ENCODE results near the gene NBAS.

NBAS gene

DNA sequence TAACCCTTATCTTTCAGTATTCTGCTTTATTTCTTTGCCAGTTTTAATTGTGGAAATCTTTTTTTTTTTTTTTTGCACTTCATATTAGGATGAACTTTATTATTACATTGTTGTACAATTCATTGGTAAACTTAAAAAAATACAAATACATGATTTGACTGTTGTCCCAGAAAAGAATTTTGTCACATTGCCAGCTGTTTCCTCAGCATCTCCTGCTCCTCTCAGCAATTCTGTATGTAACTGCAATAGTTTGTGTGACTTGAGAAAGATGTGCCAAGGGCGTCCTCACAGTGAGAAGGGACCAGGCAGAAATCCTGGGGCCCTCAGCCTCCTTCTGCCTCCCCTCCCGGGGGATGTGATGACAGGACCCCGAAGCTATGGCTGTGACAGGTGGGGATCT, 254.4 kb downstream of the NBAS start:
- DNase-seq (ENCODE audit: low read depth), result no peak

DNA sequence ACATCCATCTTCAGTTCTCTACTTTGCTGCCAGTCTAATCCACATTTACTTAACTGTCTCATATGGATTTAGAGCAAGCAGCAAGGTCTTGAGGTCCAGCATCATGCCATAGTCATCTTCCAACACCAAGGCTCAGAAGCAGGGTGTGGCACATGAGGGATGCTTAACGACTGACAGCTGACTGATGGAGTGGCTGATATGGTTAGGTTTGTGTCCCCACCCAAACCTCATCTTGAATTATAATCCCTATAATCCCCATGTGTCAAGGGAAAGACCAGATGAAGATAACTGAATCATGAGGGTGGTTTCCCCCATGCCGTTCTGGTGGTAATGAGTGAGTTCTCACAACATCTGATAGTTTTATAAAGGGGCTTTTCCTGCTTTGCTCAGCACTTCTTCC, 257.3 kb downstream of the NBAS start:
- no peak for DNase-seq (ENCODE audit: low read depth)

DNA sequence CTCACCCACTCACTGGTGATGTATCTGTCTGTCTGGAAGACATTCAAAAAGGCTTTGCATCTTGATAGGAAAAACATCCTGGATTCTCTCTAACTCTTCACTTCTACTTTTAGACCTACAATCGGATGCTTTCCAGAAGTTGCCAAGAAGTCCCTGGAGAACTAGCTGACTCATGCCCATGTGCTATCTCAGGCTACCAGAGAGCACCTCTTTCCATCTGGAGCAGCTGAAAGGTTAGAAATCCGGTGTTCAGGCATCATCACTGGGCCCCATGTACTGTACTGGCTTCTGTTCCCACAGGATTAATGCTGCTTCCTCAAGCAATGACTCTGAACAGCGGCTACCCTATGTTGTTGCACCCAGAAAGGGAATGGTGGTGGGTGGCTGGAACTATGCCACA, 259.0 kb downstream of the NBAS start:
- DNase-seq (ENCODE audit: low read depth), result no peak

DNA sequence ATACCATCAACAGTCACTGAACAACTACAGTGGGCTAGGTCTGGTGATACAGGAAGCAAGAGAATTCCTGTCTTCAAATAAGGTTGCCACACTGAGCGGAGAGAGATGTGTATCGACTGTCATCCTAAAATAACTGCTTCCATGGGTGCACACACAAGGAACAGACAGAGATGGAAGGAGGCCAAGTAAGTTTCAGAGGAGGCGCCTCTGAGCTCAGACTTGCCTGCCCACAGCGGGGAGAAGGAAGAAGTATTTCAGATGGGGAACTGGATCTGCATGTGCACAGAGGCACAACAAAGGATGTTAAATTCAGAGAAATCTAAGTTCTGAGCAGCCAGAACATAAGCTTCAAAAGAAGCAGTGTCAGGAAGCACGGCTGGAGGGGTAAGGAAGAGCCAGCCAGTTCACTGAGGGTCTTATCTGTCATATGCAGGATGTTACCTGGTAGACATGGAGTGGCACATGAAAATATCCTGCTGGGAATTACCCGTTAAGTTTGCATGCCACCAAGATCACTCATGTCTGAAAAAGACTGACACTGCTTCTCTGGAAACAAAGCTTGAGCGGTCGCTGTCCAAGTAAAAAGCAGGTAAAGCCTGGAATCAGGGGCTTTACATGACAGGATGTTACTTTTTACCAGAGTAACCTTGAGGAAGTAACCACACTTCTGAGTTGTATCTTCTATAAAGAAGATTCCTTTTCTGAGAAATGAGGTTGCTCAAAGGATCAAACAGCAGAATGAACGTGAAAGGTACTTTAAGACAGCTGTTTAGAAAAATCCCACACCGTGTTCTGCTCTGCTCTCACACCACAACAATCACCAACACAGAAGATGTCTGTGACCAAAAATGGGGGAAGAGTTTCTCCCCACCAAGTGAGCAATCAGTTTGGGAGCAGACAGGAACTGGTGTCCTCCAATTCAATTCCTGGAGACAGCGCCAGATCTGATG, 260.2 kb downstream of the NBAS start:
- no peak for DNase-seq (ENCODE audit: low read depth)

DNA sequence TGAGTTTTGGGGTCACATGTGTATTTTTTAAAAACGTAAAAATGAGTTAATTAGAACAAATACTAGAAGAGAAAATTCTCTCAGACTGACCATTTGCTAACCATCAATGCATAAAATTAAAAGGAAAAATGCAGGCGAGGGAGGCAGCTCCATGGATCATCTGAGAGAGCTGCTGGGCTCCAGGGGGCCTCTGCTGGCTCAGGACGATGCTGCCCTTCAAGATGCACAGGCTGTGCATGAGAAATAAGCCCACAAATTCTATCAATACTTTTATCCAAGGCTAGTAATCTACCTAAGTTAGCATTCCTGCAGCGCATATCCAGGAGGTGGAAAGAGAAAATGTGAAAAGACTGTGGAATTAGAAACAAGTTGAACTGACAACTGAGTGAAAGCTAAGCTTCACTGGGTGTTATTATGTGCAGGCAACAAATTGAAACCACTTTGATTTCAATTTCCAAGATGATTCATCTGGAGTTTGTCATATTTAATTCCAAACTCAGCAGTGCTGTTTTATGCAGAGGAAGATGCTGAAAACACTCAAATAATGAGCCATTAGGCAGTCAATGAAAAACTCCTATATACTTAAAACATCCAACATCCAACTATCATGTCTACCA, 261.1 kb downstream of the NBAS start:
- no peak for DNase-seq (ENCODE audit: low read depth)

DNA sequence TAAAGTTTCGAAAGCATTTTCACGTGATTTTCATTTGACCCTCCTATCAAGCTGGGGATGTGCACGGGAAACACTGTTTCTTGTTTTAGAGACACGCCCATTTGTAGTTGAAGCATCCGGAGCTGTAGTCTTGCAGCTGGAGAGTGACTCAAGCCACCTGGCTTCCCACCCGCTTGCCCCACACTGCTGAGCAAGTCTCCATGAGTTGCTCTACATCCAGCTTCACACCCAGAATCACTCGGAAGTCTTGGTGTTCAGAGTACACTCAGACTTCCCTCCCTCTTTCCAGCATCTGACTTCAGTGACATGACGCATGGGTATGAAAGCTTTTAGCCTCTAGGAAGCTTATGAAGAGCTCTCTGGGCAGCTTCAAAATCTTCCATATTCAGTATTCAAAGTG, 262.4 kb downstream of the NBAS start:
- DNase-seq (ENCODE audit: low read depth), result no peak

DNA sequence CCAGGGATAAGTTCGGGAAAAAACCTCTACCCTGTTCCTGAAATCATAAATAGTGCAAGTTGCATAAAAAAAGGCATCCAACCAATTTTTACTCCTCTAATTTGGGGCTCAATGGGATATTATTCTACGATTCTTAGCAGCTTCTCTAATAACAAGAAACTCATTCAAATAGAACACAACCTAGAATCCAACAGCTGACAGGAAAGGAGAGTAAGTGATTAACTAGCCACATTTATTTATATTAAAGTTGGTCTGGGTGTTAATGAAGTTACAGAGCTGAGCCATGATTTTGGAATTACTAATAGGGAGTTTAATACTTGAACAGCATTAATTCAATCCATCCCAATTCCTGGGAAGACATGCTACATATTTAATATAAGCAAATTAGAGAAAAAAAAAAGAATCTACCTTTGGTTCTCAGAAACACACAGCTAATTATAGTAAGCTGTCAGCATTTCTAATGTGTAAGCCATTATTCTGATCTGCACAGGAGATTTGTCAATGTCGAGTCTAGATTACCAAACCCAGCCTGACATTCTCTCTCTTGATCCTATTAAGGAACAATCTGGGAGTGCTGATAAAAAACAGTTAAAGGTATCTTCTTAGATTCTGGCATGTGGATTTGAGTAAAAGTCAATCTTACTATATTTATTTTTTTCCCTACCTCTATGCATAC, 267.7 kb downstream of the NBAS start:
- DNase-seq (ENCODE audit: low read depth), result no peak

DNA sequence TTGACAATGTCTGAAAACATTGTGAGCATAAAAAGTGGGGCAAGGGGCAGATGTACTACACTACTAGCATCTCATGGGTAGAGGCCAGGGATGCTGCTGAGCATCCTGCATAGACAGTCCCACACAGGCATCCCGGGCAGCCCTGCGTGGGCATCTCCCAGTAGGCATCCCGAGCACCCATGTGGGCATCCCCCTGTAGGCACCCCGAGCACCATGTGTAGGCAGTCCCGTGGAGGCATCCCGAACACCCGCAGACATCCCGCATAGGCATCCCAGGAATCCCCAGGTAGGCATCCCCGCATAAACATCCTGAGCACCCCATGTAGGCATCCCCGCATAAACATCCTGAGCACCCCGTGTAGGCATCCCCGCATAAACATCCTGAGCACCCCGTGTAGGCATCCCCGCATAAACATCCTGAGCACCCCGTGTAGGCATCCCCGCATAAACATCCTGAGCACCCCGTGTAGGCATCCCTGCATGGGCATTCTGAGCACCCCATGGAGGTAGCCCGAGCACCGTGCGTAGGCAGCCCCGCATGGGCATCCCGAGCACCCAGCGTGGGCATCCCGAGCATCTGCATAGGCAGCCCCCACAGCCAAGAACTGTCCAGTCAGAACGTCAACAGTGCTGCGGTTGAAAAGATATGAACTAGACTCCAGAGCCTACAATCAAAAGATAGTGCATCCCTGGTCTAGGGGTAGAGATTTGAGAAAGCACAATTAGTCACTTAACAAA, 273.5 kb downstream of the NBAS start:
- no peak for DNase-seq (ENCODE audit: low read depth)

DNA sequence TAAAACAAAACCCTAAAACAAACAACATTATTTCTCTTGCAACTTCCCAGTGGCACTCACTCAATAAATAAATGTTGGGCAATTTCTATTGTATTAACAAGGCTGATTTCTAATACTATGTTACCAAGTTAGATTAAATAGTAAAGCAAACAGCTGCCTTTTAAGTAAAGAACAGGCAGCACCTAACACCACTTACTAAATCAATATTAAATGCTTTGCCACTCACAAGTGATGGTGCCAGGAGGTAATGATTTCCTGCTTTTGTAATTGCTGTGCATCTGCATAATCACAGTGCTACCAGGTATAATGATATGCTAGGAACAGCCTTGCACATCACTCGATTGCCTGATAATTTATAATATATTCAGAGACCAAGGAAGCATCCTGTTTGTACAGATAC, 276.5 kb downstream of the NBAS start:
- DNase-seq (ENCODE audit: low read depth), result no peak

DNA sequence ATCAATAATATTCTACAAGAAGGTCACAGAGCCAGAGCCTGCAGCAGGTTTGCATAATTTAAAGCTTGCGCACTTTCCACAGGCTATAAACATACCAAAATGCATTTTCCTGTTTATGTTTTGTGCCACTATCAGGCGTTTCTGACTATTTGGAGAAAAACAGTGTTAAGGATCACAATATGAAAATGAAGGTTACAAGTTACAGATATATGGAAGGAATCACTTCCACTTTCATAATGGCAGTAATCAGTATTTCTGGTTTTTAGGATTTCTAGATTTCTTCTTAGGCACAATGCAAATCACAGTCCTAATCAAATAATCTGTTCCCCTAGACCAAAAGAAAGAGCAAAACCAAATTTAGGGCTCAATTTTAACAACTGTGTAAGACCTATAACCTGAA, 279.5 kb downstream of the NBAS start:
- DNase-seq (ENCODE audit: low read depth), result no peak

DNA sequence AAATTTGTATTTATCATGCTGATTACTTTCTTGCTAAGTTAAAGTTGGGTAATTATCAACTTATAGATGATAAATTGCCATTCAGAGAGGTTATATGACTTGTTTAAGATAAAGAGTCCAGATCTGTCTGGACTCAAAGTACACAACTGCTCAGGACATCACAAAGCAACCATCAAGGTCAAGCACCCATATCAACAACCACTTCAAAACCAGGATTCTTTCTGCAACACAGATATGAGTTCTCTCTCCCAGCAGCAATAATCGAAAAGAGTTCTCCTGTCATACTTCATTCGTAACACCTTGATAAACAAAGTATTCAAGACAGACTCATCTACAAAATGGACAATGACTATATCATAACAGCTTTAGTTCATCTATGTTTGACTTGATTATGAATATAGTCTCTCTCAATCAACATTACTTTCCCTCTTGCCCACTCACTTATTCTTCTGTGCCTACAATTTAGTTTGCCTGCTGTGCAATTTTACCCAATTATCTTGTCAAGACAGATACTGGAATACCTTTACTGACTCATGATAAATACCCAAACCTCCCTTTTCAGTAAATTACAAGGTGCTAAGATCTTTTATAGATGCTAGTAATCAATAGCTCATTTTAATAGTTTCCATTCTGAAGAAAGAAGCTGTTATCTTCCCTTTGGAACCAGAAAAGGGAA, 281.8 kb downstream of the NBAS start:
- DNase-seq (ENCODE audit: low read depth), result no peak

DNA sequence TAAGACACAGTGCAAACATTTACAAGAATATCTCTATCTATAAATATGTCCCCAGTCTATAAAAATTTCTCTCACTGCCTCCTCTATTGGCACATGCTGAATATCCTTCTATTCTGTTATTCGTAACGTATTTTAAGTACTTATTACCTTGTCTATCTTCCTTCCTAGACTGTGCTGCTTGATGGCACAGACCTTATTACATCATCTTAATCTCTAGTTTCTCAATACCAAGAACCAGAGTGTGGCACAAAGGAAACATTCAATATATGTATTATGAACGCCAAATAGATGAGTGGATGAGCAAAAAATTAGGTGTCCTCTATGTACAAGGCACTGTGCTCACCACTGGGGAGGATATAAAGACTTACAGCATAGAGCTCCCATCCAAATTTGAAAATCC, 282.8 kb downstream of the NBAS start:
- no peak for DNase-seq (ENCODE audit: low read depth)

DNA sequence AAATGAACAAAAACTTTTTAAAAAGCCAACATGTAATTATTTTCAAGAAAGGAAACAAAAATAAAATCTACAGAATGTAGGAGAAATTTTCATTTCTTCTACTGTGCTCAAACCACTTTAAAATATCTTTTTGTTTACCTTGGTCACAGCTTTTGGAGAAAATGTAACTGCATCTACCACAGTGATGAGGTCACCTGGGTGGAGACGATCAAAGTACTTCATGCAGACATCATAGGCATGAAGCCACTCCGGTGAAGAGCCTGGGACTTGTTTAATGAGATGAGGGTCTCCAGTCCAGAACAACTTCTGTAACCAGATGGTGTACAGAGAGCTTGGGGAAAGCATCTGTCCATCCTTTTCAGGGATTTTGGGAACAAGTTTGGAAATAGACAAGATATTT, 285.8 kb downstream of the NBAS start:
- no peak for DNase-seq (ENCODE audit: low read depth)

DNA sequence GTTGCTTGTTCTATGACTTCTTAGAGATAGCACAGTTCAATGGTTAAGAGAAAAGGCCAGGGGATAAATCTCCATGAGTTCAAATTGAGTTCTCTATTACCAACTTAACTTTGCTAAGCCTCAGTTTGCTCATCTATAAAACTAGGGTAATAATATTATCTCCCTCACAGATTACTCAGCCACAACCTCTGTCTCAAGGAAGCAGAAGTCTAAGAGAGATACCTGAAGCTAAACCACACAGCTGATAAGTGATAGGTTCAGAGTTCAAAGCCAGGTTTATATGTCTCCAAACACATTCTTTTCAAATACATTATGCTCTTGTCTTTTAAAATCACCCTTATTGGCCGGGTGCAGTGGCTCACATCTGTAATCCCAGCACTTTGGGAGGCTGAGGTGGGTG, 287.7 kb downstream of the NBAS start:
- DNase-seq (ENCODE audit: low read depth), result no peak

DNA sequence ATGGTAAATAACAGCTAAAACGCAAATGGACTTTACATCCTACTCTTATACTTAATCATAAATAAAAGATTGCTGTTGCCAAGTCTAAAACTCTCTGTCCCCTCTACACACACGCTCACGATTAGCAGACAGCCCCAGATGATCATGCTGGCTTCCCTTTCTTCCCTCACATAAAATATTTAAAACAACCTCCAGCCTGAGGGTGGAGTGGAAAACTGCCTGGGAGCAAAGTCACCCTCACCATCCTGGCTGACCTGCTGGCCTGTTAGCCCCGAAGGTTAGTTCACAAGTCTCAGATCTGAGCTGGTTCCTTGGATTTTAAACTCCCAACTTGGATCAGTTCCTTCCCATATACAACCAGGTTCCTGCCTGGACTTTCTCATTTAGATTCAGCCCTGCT, 288.2 kb downstream of the NBAS start:
- DNase-seq (ENCODE audit: low read depth), result no peak

DNA sequence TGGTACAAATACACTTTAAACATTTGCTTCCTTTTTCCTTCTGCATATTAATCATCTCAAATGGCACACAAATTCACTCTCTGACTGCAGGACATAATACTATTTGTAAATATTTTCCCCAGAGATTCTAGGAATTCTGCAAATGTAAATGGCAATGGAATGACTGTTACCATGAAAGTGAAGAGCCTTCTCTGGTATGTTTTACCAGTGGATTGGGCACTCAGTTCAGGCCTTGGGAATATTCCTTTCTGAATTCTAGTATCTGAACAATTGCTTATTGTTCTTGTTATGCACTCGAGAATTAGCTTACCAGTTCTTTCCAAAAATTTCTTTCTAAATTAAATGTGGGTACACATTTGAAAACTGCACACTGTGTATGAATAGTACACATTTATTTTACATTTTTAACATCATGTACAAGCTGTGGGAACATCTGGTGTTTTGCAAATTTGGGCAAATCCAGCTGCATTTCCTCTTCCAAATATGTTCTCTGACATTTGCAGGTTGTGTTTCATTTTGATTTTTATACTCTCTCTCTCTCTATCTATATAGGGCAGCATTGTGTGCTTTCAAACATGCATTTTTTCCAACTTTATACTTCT, 289.1 kb downstream of the NBAS start:
- no peak for DNase-seq (ENCODE audit: low read depth)

DNA sequence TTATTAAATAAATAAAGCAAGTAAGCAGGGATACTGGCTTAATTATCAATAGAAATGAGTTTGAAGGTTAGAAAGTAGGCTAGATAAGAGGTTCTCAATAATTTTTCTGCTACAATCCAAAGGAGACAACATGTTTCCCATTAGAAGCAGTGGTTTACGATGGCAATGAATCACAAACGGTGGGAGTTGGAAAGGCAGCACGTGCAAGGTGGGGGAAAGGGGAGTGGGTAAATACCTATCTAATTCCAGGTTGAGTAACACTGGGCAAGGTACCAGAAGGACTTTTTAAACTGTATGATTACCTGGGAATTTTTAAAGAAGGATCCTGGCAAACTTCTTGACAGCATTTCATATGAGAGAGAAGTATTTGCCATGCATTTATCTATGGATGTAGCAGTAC, 289.9 kb downstream of the NBAS start:
- no peak for DNase-seq (ENCODE audit: low read depth)

DNA sequence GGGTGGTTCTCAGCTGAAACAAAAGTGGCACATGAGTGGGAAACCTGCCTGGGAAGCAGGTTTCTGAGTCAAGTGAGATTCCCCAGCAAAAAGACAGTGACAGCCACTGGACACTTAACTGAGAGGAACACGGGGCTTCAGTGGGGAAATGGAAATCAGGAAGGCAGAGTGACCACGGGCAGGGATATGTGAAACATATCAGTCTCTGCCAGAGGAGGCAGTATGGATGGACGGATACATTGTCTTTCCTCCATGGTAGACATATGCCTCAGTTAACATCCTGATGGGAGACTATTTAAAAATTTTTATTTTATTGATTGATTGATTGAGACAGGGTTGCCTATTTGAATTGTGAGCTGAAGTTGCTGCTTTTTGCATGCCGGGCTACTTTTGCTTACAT, 292.1 kb downstream of the NBAS start:
- no peak for DNase-seq (ENCODE audit: low read depth)

DNA sequence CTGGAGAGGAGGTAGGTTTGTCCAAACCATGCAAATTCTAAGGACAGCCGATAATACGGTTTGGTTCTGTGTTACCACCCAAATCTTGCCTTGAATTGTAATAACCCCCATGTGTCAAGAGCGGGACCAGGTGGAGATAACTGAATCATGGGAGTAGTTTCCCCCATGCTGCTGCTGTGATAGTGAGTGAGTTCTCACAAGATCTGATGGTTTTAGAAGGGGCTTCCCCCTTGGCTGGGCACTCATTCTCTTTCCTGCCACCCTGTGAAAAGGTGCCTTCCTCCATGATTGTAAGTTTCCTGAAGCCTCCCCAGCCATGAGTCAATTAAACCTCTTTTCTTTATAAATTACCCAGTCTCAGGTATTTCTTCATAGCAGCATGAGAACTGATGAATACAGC, 295.2 kb downstream of the NBAS start:
- no peak for DNase-seq (ENCODE audit: low read depth)

DNA sequence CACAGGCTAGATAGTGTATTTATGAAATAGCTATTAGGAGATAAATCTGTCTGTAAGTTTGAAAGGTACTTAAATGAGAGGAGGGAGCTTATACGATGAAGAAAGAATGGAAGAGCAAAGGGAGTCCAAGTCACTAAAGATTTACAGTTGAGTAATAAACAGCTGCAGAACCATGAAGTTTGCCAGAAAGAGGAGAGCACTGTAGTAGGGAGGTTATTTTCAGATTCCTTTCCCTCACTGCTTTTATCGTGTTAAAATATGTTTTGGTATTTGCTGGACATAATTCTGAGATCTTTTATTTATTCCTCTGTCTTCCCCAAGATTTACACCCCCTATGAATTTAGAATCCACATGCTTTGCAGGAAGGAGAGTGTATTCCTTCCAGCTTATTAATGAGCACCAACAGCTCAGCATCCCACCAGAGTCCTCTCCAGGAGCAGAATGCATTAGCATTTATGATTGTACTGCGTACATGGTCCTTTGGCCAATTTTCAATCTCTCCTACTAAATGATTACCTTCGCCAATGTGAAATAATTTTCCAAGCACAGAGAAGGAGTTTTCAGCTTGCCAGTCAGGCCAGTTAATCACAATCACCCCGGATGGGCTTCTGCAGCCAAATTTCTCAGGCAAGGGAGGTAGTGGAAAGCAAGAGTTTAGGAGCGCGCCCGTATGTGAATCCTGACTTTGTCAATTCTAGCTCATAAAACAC, 297.0 kb downstream of the NBAS start:
- no peak for DNase-seq (ENCODE audit: low read depth)

DNA sequence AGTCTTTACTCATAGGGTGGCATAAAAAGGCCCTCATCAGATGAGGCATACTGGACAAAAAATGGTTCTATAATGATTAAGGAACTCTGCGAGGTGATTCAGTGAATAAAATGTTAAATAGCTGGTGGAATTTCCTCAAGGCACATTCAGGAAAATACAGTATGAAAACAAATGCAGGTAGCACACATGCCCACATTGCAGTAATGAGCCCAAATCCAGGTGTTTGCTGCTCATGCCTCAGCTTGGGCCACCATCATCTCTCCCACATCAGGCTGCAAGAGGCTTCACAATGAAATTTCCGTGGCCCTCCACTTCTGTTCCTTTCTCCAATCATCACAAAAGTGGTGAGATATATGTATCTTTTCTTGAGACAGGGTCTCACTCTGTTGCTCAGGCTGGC, 298.3 kb downstream of the NBAS start:
- no peak for DNase-seq (ENCODE audit: low read depth)
